Gastrocnemius medialis (tissue), 4 donors: Measurements from ENCODE around the gene TMEM175. TPM values are rescaled to one million over a fixed set of nuclear protein-coding genes. Genes with fewer than 3 reads are reported as not detected.

Experiments used
- ATAC-seq, 2 donors: fragments of 150-250 bp; one replicate each; pipeline ENCODE4 v1.9.1; 2016
- DNase-seq, 2 donors: peaks; one replicate each; pipeline ENCODE4 v3.0.0-alpha.2; 2019
- H3K27ac ChIP-seq, 4 donors: fragments of 200-600 bp; sonication (generic); 1 replicate in 1 of 4; 2 replicates in 3 of 4; pipeline ENCODE4 v1.5.1; 2016 to 2018; ENCODE audit warnings: mild to moderate bottlenecking in 2 of 4, moderate library complexity in 1 of 4
- H3K27me3 ChIP-seq, 3 donors: fragments of 200-600 bp; sonication (generic) in 2 of 3; 1 replicate in 1 of 3; 2 replicates in 2 of 3; pipeline versions ENCODE4 v1.5.1 to v1.6.0; 2016 to 2019; ENCODE audit warnings: mild to moderate bottlenecking in 1 of 3, moderate library complexity in 1 of 3
- H3K36me3 ChIP-seq, 2 donors: fragments of 200-600 bp; sonication (generic) in 1 of 2; one replicate each; pipeline ENCODE4 v1.5.1; 2017 to 2018
- H3K4me1 ChIP-seq, 2 donors: fragments of 200-600 bp; sonication (generic) in 1 of 2; one replicate each; pipeline ENCODE4 v1.5.1; 2016 to 2017; ENCODE audit warnings: mild to moderate bottlenecking in 2 of 2
- H3K4me3 ChIP-seq, 4 donors: fragments of 200-600 bp; sonication (generic) in 3 of 4; 1 replicate in 1 of 4; 2 replicates in 3 of 4; pipeline ENCODE4 v1.5.1; 2016 to 2019; ENCODE audit warnings: mild to moderate bottlenecking in 2 of 4
- H3K9me3 ChIP-seq, 3 donors: fragments of 200-600 bp; sonication (generic) in 2 of 3; 1 replicate in 1 of 3; 2 replicates in 2 of 3; pipeline ENCODE4 v1.5.1; 2016 to 2019
- POLR2A ChIP-seq, 2 donors: fragments of 450-650 bp; IDR thresholded peaks; one replicate each; pipeline ENCODE4 v1.6.1; 2017; ENCODE audit warnings: antibody characterized with exemption in 2 of 2, mild to moderate bottlenecking in 2 of 2, moderate library complexity in 2 of 2
- in situ Hi-C, 4 donors: fragments of 200-750 bp; cut with MboI; loops; one replicate each; pipeline versions ENCODE4 v1.15.0 to v1.8.0; 2017; ENCODE audit warnings: low sequenced_read_pairs in 4 of 4
- intact Hi-C: fragments of 100-400 bp; cut with DNase I; formaldehyde crosslinking; loops from one replicate; pipeline ENCODE4 v1.15.1; 2023; ENCODE audit warnings: low total_unique reads
- total RNA-seq, 4 donors: library from RNA; depleted of rRNA; stranded (reverse); fragments of >200 nt; gene quantifications; one replicate each; pipeline versions ENCODE4 v1.1.0 to v1.2.3, GENCODE V29; 2016
- TF ChIP-seq, protein P1 (sequence below), 5 experiments: fragments of 450-650 bp in 3 of 5; fragments of 200-600 bp in 2 of 5; sonication (generic) in 2 of 5; IDR thresholded peaks in 4 of 5; conservative IDR thresholded peaks in 1 of 5; 1 replicate in 4 of 5; 2 replicates in 1 of 5; pipeline ENCODE4 v1.5.1; 2016 to 2019; ENCODE audit warnings: antibody characterized with exemption in 5 of 5, mild to moderate bottlenecking in 3 of 5, moderate library complexity in 3 of 5

TMEM175 gene
- total RNA-seq, 4 donors from 2014 or later: 15.3 to 29.6 (median 20.8) TPM

GRCh38 chr4:884896-885295, 47.4 kb upstream of the TMEM175 start:
- no peaks in the 10 kb centered on the region for H3K4me1 ChIP-seq
- no peak overlapping the region for H3K27ac ChIP-seq
- no peaks in the 10 kb centered on the region for H3K9me3 ChIP-seq
- DNase-seq: no peak
- H3K4me3 ChIP-seq: no peak overlapping the region
- H3K36me3 ChIP-seq: peaks cover 0 to 76% of the 10 kb centered on the region in 2 donors
- intact Hi-C loops (no loop called here), in situ Hi-C loops (no loop called here)
- ATAC-seq: no peak
- no peaks in the 10 kb centered on the region for H3K27me3 ChIP-seq
- no peak for TF ChIP-seq POLR2A (IDR thresholded peaks at IDR 0.05)
- TF ChIP-seq, protein P1, sequence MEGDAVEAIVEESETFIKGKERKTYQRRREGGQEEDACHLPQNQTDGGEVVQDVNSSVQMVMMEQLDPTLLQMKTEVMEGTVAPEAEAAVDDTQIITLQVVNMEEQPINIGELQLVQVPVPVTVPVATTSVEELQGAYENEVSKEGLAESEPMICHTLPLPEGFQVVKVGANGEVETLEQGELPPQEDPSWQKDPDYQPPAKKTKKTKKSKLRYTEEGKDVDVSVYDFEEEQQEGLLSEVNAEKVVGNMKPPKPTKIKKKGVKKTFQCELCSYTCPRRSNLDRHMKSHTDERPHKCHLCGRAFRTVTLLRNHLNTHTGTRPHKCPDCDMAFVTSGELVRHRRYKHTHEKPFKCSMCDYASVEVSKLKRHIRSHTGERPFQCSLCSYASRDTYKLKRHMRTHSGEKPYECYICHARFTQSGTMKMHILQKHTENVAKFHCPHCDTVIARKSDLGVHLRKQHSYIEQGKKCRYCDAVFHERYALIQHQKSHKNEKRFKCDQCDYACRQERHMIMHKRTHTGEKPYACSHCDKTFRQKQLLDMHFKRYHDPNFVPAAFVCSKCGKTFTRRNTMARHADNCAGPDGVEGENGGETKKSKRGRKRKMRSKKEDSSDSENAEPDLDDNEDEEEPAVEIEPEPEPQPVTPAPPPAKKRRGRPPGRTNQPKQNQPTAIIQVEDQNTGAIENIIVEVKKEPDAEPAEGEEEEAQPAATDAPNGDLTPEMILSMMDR (IDR thresholded peaks at IDR 0.05 in 4 of 5, conservative IDR thresholded peaks at IDR 0.05 in 1 of 5): no peak

- TF ChIP-seq POLR2A (IDR thresholded peaks at IDR 0.05): no peak
- TF ChIP-seq, protein P1 (IDR thresholded peaks at IDR 0.05 in 4 of 5, conservative IDR thresholded peaks at IDR 0.05 in 1 of 5): no peak
- ATAC-seq (no peak), DNase-seq (no peak)
- no peak overlapping the region for H3K27ac ChIP-seq
- no peak overlapping the region for H3K4me3 ChIP-seq
- H3K4me1 ChIP-seq: no peaks in the 10 kb centered on the region
- peaks cover 0 to 76% of the 10 kb centered on the region in 2 donors for H3K36me3 ChIP-seq
- H3K27me3 ChIP-seq: no peaks in the 10 kb centered on the region
- in situ Hi-C loops: no loop called here
- intact Hi-C loops: no loop called here
- no peaks in the 10 kb centered on the region for H3K9me3 ChIP-seq
These were observed 46.9 kb upstream of the TMEM175 start for GRCh38 chr4:885353-885752.

GRCh38 chr4:886244-886643, 46.0 kb upstream of the TMEM175 start:
- Histone ChIP-seq H3K4me3 (no peak overlapping the region), H3K4me1 (no peaks in the 10 kb centered on the region), H3K27me3 (no peaks in the 10 kb centered on the region), H3K27ac (no peak overlapping the region), H3K9me3 (no peaks in the 10 kb centered on the region), H3K36me3 (peaks cover 0 to 69% of the 10 kb centered on the region in 2 donors)
- in situ Hi-C loops (no loop called here), intact Hi-C loops (no loop called here)
- no peak for ATAC-seq
- TF ChIP-seq, protein P1 (IDR thresholded peaks at IDR 0.05 in 4 of 5, conservative IDR thresholded peaks at IDR 0.05 in 1 of 5): no peak
- no peak for DNase-seq

GRCh38 chr4:887034-887763, 45.1 kb upstream of the TMEM175 start:
- Histone ChIP-seq H3K27me3 (no peaks in the 10 kb centered on the region), H3K27ac (no peak overlapping the region), H3K4me1 (no peaks in the 10 kb centered on the region), H3K9me3 (no peaks in the 10 kb centered on the region), H3K36me3 (peaks cover 0 to 63% of the 10 kb centered on the region in 2 donors), H3K4me3 (no peak overlapping the region)
- intact Hi-C loops: no loop called here
- DNase-seq (no peak), ATAC-seq (no peak)
- in situ Hi-C loops: no loop called here
- no peak for TF ChIP-seq POLR2A (IDR thresholded peaks at IDR 0.05)
- TF ChIP-seq, protein P1 (IDR thresholded peaks at IDR 0.05 in 4 of 5, conservative IDR thresholded peaks at IDR 0.05 in 1 of 5): no peak

DNA sequence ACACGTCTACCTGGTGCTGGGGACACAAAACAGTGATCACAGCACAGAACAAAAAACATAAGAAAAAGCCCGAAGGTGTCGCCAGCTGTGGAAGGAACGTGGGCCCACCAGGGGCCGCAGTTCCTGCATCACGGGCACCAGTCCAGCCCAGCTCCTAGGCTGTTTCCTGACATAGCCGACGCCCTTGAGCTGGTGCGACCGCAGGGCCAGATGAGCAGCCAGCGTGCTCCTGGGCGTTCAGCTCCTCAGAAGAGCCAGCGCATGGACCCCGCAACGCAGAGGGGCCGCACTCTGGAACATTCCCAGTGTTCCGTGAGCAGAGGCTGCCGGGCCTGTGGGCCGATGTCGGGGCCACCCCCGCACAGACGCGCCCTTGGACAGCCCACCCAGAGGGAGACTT, 44.2 kb upstream of the TMEM175 start:
- DNase-seq (no peak), ATAC-seq (no peak)
- H3K27me3 ChIP-seq: no peaks in the 10 kb centered on the region
- no peaks in the 10 kb centered on the region for H3K4me1 ChIP-seq
- peaks cover 0 to 63% of the 10 kb centered on the region in 2 donors for H3K36me3 ChIP-seq
- in situ Hi-C loops: no loop called here
- no peaks in the 10 kb centered on the region for H3K9me3 ChIP-seq
- intact Hi-C loops: no loop called here
- H3K27ac ChIP-seq: no peak overlapping the region
- no peak overlapping the region for H3K4me3 ChIP-seq
- no peak for TF ChIP-seq POLR2A (IDR thresholded peaks at IDR 0.05)
- TF ChIP-seq, protein P1 (IDR thresholded peaks at IDR 0.05 in 4 of 5, conservative IDR thresholded peaks at IDR 0.05 in 1 of 5): no peak
